ENCODE data around the gene CFAP70. TPM values are rescaled to one million over a fixed set of nuclear protein-coding genes. Genes with fewer than 3 reads are reported as not detected.
"Not testable (repeated sequence)": the region's sequence is repeated elsewhere in the genome, so short reads cannot be mapped to it uniquely, and the experiment has no call there.

CFAP70 gene
- total RNA-seq, 1 experiment from 2014 or later = 0.08 TPM

DNA sequence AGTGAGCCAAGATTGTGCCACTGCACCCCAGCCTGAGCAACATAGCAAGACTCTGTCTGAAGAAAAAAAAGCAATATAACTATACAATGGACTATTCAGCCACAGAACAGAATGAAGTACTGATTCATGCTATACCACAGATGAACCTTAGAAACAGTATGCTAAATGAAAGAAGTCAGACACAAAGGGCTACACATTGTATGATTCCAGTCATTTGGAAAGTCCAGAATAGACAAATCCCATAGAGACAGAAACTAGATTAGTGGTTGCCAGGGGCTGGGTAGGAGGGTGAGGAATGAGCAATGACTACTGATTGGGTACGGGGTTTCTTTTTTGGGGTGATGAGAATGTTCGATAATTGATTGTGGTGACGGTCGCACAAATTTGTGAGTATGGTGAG, 9.6 kb upstream of the CFAP70 start:
- Histone ChIP-seq H3K27ac (no peak overlapping the region), H3K4me3 (no peak overlapping the region), H3K4me1 (replicated peaks) (no peaks in the 10 kb centered on the region), H3K36me3 (peaks cover 46% of the 10 kb centered on the region), H3K27me3 (replicated peaks) (no peaks in the 10 kb centered on the region), H3K9me3 (replicated peaks) (no peaks in the 10 kb centered on the region)
- no peak for DNase-seq (ENCODE audit: low read depth in 1 of 2, low spot score in 2 of 2)

DNA sequence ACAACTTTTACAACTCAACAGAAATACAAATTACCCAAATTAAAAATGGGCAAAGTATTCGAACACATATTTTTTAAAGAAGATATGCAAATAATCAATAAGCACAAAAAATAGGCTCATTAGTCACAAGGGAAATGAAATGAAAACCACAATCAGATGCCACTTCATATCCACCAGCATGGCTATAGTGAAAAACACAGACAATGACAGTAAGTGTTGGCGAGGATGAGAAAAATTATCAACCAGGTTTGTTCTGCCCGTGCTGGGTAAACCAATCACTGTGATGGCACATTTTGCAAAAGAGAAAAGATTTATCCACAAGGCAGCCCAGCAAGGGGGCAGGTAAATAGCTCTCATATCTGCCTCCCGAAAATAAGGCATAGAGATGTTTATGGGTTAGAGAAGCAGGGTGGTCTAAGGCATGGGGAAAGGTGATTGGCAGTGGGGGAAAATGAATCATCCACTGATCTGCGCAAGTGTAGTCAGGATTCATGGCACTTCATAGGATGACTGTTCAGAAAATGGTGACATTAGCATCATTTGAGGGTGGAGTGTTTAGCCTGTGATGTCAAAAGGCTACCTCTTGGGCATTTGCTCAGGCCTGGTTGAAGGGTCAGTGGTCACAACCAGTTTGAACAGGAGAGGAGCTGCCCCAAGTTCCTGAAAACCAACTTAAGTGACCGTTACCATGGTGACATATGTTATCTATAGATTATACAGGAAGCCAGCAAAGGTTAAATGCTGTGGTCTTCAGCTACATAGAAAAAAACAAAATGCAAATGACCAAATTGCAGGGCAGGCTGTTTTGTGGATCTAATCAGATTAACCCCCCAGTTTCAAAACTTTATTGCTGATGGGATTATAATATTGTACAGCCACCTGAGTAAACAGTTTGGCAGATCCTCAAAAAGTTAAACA, 8.0 kb upstream of the CFAP70 start:
- Histone ChIP-seq H3K4me3 (no peak overlapping the region), H3K4me1 (replicated peaks) (no peaks in the 10 kb centered on the region), H3K36me3 (peaks cover 34% of the 10 kb centered on the region), H3K27ac (no peak overlapping the region), H3K27me3 (replicated peaks) (no peaks in the 10 kb centered on the region), H3K9me3 (replicated peaks) (no peaks in the 10 kb centered on the region)
- no peak for DNase-seq (ENCODE audit: low read depth in 1 of 2, low spot score in 2 of 2)

DNA sequence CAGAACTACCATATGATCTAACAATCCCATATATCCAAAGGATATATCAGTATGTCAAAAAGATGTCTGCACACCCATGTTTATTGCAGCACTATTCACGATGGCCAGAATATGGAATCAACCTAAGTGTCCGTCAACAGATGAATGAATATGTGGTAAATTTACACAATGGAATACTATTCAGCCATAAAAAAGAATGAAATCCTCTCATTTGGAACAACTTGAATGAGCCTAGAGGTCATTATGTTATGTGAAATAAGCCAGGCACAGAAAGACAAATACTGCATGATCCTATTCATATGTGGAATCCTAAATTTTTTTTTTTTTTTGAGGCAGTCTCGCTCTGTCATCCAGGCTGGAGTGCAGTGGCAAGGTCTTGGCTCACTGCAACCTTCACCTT, 6.3 kb upstream of the CFAP70 start:
- no peak for DNase-seq (ENCODE audit: low read depth in 1 of 2, low spot score in 2 of 2)
- H3K36me3 ChIP-seq = peaks cover 30% of the 10 kb centered on the region
- H3K4me3 ChIP-seq = no peak overlapping the region
- no peaks in the 10 kb centered on the region for H3K9me3 ChIP-seq (replicated peaks)
- no peaks in the 10 kb centered on the region for H3K27me3 ChIP-seq (replicated peaks)
- no peak overlapping the region for H3K27ac ChIP-seq
- no peaks in the 10 kb centered on the region for H3K4me1 ChIP-seq (replicated peaks)

DNA sequence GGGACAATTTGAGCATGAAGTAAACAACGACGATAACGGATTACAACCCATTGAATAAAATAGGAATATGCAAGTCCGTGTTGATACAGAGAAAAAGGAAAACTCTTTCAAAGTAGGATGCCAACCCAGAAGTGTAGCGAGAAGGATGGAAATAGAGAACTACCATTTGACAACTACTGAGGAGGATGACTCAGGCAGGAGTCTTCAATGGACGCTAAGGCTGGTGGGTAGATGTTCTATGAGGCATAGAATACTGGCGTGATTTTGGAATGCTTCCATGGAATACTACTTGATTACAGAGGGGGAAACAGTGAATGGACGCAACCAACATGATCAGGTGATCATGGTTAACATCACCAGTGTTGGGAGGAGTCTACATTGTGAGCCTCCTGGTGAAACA, 828 bp upstream of the CFAP70 start:
- H3K4me1 ChIP-seq (replicated peaks) = peaks cover 13% of the 10 kb centered on the region
- no peak overlapping the region for H3K4me3 ChIP-seq
- DNase-seq (ENCODE audit: low read depth in 1 of 2, low spot score in 2 of 2) = no peak

DNA sequence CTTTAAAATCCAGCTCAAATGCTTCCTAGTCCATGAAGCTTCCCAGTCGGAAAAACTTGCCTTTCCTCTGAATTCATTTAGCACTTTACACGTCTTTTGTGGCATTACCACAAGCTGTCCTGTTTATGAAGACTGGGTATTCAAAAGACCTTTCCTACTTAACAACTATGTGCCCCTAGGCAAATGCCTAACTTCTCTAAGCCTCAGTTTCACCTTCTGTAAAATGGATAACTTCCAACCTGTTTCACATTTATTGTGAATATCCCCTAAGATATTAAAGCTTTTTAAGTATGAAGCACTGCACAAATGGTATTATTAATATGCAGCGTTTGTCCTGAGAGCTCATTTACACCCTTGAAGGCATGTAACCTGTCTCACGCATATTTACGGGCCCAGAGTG, 843 bp downstream of the CFAP70 start:
- no peaks in the 10 kb centered on the region for H3K9me3 ChIP-seq (replicated peaks)
- no peaks in the 10 kb centered on the region for H3K36me3 ChIP-seq
- no peak overlapping the region for H3K27ac ChIP-seq
- DNase-seq (ENCODE audit: low read depth in 1 of 2, low spot score in 2 of 2) = no peak
- peaks cover 13% of the 10 kb centered on the region for H3K4me1 ChIP-seq (replicated peaks)
- peaks cover 21% of the 10 kb centered on the region for H3K27me3 ChIP-seq (replicated peaks)
- H3K4me3 ChIP-seq = peak overlapping the region; percentile 53

More for the DNA sequence above, 828 bp upstream of the CFAP70 start:
- Histone ChIP-seq H3K36me3 (no peaks in the 10 kb centered on the region), H3K9me3 (replicated peaks) (no peaks in the 10 kb centered on the region), H3K27me3 (replicated peaks) (peaks cover 8% of the 10 kb centered on the region), H3K27ac (no peak overlapping the region)

DNA sequence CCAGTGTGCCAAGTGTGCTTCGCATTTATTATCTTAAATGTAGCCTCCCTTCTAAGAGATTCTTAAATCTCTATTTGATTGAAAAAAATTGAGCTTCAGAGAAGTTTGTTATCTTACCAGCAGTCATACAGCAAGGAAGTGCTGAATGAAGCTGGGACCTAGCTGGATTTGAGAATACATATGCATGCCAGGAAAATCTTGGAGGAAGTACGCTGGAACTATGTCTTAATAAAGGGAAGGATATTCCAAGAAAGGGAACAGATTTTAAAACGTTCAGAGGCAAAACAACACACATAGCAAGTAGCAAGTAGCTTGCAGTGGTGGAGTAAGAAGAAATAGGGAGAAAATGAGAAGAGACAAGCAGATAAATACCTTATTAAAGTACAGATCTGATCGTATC, 1.5 kb downstream of the CFAP70 start:
- no peak for DNase-seq (ENCODE audit: low read depth in 1 of 2, low spot score in 2 of 2)

DNA sequence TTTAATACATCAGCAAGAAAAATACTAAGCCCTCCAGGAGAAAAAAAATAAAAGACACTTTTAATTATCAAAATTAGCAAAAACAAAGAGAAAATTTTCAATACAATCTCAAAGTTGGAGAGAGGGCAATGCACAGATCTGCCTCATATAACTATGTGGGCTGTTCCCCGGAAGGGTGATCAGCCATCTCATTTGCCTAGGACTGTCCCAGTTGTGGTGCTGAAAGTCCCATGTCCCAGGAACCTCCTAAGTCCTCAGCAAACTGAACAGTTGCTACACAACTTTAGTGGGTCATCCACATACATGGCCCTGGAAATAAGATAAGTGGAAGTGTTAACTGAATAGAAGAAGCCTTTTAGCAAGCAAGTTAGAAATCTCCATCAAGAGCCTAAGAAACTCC, 14.4 kb downstream of the CFAP70 start:
- no peaks in the 10 kb centered on the region for H3K4me1 ChIP-seq (replicated peaks)
- H3K4me3 ChIP-seq = no peak overlapping the region
- no peak for DNase-seq (ENCODE audit: low read depth in 1 of 2, low spot score in 2 of 2)
- H3K27me3 ChIP-seq (replicated peaks) = no peaks in the 10 kb centered on the region
- H3K36me3 ChIP-seq = no peaks in the 10 kb centered on the region
- no peaks in the 10 kb centered on the region for H3K9me3 ChIP-seq (replicated peaks)
- no peak overlapping the region for H3K27ac ChIP-seq

More for the DNA sequence above, 1.5 kb downstream of the CFAP70 start:
- Histone ChIP-seq H3K4me1 (replicated peaks) (peaks cover 13% of the 10 kb centered on the region), H3K27me3 (replicated peaks) (peaks cover 22% of the 10 kb centered on the region), H3K4me3 (no peak overlapping the region), H3K9me3 (replicated peaks) (no peaks in the 10 kb centered on the region), H3K36me3 (no peaks in the 10 kb centered on the region), H3K27ac (no peak overlapping the region)

DNA sequence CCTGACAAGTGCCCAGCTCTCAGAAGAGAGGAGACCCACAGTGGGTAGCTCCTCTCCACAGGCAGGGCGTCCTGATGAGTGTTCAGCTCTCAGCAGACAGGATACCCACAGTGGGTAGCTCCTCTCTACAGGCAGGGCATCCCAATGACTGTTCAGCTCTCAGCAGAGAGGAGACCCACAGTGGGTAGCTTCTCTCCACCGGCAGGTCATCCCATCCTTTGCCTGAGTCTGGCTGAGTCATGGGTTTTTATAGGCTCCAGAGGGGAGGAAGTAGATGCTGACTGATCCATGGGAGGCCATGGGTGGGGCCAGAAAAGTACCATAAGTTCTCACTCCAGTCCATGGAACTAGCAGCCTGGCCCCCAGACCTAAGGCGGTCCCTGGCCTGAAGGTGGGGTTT, 18.5 kb downstream of the CFAP70 start:
- Histone ChIP-seq H3K4me1 (replicated peaks) (no peaks in the 10 kb centered on the region), H3K9me3 (replicated peaks) (no peaks in the 10 kb centered on the region), H3K36me3 (no peaks in the 10 kb centered on the region), H3K27me3 (replicated peaks) (no peaks in the 10 kb centered on the region; the same call in 1 of the 2 replicates), H3K27ac (no peak overlapping the region), H3K4me3 (no peak overlapping the region)
- no peak for DNase-seq (ENCODE audit: low read depth in 1 of 2, low spot score in 2 of 2)

DNA sequence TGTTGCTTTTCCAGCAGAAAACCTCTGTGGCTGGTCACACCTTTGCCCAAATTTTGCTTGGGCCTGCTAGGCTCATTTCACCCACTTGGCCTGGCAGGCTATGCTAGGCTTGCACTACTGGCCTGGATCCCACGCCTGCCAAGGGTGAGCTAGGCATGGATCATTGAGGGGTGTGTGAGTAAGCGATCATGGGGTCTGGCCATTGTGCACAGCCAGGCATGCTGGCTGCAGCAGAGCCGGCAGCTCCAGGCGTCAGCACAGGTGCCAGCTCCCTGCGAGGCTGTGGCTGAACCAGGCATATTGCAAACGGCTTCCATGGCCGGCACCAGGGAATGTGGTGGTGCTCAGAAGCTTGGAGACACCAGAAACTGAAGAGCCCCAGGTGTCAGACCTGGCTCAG, 19.2 kb downstream of the CFAP70 start:
- Histone ChIP-seq H3K4me3 (no peak overlapping the region), H3K27me3 (replicated peaks) (no peaks in the 10 kb centered on the region; the same call in 1 of the 2 replicates), H3K4me1 (replicated peaks) (no peaks in the 10 kb centered on the region), H3K9me3 (replicated peaks) (no peaks in the 10 kb centered on the region), H3K27ac (no peak overlapping the region), H3K36me3 (no peaks in the 10 kb centered on the region)
- DNase-seq (ENCODE audit: low read depth in 1 of 2, low spot score in 2 of 2) = no peak

DNA sequence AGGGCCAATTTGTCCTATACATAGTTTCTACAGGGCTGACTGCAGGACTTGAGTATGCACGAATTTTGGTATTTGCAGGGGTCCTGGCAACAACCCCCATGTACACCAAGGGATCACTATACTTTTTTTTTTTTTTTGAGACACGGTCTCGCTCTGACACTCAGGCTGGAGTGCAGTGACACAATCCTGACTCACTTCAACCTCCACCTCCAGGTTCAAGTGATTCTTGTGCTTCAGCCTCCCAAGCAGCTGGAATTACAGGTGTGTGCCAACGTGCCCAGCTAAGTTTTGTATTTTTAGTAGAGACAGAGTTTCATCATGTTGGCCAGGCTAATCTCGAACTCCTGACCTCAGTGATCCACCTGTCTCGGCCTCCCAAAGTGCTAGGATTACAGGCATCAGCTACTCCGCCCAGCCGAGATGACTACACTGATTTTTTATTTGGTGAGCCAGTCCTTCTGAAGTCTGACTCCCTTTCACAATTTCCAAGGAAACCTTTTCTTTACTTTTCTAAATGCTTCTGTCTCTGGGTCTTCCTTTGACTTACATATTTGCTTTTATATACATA, 19.8 kb downstream of the CFAP70 start:
- H3K4me1 ChIP-seq (replicated peaks) = no peaks in the 10 kb centered on the region
- H3K27me3 ChIP-seq (replicated peaks) = no peaks in the 10 kb centered on the region; the same call in 1 of the 2 replicates
- no peak overlapping the region for H3K4me3 ChIP-seq
- H3K9me3 ChIP-seq (replicated peaks) = no peaks in the 10 kb centered on the region
- H3K36me3 ChIP-seq = no peaks in the 10 kb centered on the region
- H3K27ac ChIP-seq = no peak overlapping the region
- DNase-seq (ENCODE audit: low read depth in 1 of 2, low spot score in 2 of 2) = no peak

DNA sequence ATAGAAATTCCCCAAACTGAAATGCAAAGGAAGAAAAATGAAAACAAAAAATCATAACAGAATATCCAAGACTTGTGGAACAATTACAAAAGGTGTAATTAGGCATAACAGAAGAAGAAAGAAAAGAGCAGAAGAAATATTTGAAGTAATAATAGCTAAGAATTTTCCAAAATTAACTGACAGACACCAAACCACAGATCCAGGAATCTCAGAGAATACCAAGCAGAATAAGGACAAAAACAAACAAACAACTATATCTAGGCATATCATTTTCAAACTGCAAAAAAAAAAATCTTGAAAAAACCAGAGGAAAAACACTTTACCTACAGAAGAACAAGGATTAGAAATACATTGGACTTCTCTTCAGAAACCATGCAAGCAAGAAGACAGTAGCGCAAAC, 25.5 kb downstream of the CFAP70 start:
- Histone ChIP-seq H3K36me3 (no peaks in the 10 kb centered on the region), H3K4me3 (no peak overlapping the region), H3K27ac (no peak overlapping the region), H3K4me1 (replicated peaks) (no peaks in the 10 kb centered on the region), H3K9me3 (replicated peaks) (no peaks in the 10 kb centered on the region), H3K27me3 (replicated peaks) (peaks cover 9% of the 10 kb centered on the region)
- DNase-seq (ENCODE audit: low read depth in 1 of 2, low spot score in 2 of 2) = no peak

DNA sequence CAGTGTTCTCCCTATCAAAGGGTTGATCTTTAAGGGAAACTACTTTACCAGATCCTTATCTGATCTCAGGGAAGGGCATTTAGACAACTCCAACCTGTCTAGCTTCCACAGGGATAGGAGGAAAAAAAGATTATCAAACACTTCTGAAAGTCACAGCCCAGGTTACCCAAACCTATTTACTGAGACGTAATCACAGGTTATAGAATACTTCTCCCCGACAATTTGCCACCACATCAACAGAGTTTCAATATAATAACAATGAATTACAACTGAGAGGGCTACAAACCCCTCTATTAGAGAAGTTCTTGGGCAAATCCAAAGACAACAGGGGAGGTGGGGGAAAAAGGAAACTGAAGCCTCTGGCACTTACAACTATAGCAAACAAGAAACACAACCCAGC, 26.3 kb downstream of the CFAP70 start:
- no peaks in the 10 kb centered on the region for H3K36me3 ChIP-seq

DNA sequence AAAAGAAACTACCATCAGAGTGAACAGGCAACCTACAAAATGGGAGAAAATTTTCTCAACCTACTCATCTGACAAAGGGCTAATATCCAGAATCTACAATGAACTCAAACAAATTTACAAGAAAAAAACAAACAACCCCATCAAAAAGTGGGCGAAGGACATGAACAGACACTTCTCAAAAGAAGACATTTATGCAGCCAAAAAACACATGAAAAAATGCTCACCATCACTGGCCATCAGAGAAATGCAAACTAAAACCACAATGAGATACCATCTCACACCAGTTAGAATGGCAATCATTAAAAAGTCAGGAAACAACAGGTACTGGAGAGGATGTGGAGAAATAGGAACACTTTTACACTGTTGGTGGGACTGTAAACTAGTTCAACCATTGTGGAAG, 30.1 kb downstream of the CFAP70 start:
- H3K36me3 ChIP-seq; H3K27me3 ChIP-seq (replicated peaks); DNase-seq (ENCODE audit: low read depth in 1 of 2, low spot score in 2 of 2); H3K27ac ChIP-seq; H3K4me1 ChIP-seq (replicated peaks); H3K4me3 ChIP-seq; H3K9me3 ChIP-seq (replicated peaks): not testable (repeated sequence)

More for the DNA sequence above, 26.3 kb downstream of the CFAP70 start:
- DNase-seq (ENCODE audit: low read depth in 1 of 2, low spot score in 2 of 2) = no peak
- H3K4me1 ChIP-seq (replicated peaks) = no peaks in the 10 kb centered on the region
- no peaks in the 10 kb centered on the region for H3K9me3 ChIP-seq (replicated peaks)
- no peak overlapping the region for H3K4me3 ChIP-seq
- H3K27ac ChIP-seq = no peak overlapping the region
- H3K27me3 ChIP-seq (replicated peaks) = peaks cover 9% of the 10 kb centered on the region

DNA sequence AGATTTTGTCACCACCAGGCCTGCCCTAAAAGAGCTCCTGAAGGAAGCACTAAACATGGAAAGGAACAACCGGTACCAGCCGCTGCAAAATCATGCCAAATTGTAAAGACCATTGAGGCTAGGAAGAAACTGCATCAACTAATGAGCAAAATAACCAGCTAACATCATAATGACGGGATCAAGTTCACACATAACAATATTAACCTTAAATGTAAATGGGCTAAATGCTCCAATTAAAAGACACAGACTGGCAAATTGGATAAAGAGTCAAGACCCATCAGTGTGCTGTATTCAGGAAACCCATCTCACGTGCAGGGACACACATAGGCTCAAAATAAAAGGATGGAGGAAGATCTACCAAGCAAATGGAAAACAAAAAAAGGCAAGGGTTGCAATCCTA, 33.4 kb downstream of the CFAP70 start:
- not testable (repeated sequence) for H3K27me3 ChIP-seq (replicated peaks); H3K9me3 ChIP-seq (replicated peaks); DNase-seq (ENCODE audit: low read depth in 1 of 2, low spot score in 2 of 2); H3K36me3 ChIP-seq; H3K27ac ChIP-seq; H3K4me1 ChIP-seq (replicated peaks); H3K4me3 ChIP-seq
